GM18868 (cell line): Measurements from ENCODE around the gene NFATC4.

Source experiments
- ATAC-seq: cut with Tn5 transposase; IDR thresholded peaks from one replicate; pipeline ENCODE4 v1.9.1; 2021; ENCODE audit warnings: mild to moderate bottlenecking, moderate library complexity; ENCODE audit not compliant: unreplicated experiment

The NFATC4 gene

GRCh38 chr14:24407608-24408325 lies 39.8 kb downstream of the NFATC4 start:
- no peak for ATAC-seq

- ATAC-seq: no peak
These were observed 40.8 kb downstream of the NFATC4 start for GRCh38 chr14:24408764-24409163.

GRCh38 chr14:24409192-24409591 lies 41.2 kb downstream of the NFATC4 start:
- no peak for ATAC-seq

GRCh38 chr14:24409956-24410355 lies 42.0 kb downstream of the NFATC4 start:
- no peak for ATAC-seq

GRCh38 chr14:24411443-24412389 lies 43.7 kb downstream of the NFATC4 start:
- ATAC-seq: peak; percentile 83

GRCh38 chr14:24414077-24414476 lies 46.1 kb downstream of the NFATC4 start:
- ATAC-seq: no peak

GRCh38 chr14:24414732-24415420 lies 46.9 kb downstream of the NFATC4 start:
- no peak for ATAC-seq

GRCh38 chr14:24415421-24416253 lies 47.7 kb downstream of the NFATC4 start:
- ATAC-seq: no peak

- no peak for ATAC-seq
These were observed 48.4 kb downstream of the NFATC4 start for GRCh38 chr14:24416254-24416931.

- no peak for ATAC-seq
These were observed 49.1 kb downstream of the NFATC4 start for GRCh38 chr14:24416932-24417619.

- no peak for ATAC-seq
These were observed 50.0 kb downstream of the NFATC4 start for GRCh38 chr14:24417832-24418491.

GRCh38 chr14:24418492-24418873 lies 50.5 kb downstream of the NFATC4 start:
- ATAC-seq: no peak

- ATAC-seq: peak; percentile 49
These were observed 54.3 kb downstream of the NFATC4 start for GRCh38 chr14:24422261-24422660.

GRCh38 chr14:24422694-24423601 lies 55.0 kb downstream of the NFATC4 start:
- peak; percentile 8 for ATAC-seq

- ATAC-seq: no peak
These were observed 57.7 kb downstream of the NFATC4 start for GRCh38 chr14:24425704-24426103.

GRCh38 chr14:24426150-24426911 lies 58.3 kb downstream of the NFATC4 start:
- no peak for ATAC-seq

- no peak for ATAC-seq
These were observed 59.0 kb downstream of the NFATC4 start for GRCh38 chr14:24426912-24427536.
